ENCODE results near the gene IMP4.
A peak's percentile ranks its signal among the peaks of the same experiment; 100 is the strongest.

Gene IMP4

DNA sequence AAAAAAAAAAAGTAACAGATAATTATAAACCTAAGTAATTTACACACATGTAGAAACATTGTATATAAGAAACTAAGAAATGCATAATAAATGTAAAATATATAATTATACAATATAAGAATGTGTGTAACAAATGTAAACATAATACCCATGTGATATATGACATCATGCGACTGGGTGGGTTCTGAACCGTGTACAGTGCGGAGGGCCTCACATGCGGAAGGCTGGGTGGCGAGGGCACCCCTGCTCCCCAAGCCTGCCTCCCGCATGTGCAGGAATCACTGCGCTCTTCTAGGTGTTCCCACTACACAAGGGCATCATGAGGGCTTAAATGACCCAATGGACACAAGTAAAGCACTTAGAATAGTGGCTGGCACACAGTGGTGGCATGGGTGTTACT, 15.2 kb downstream of the IMP4 start:
- no peak for DNase-seq

DNA sequence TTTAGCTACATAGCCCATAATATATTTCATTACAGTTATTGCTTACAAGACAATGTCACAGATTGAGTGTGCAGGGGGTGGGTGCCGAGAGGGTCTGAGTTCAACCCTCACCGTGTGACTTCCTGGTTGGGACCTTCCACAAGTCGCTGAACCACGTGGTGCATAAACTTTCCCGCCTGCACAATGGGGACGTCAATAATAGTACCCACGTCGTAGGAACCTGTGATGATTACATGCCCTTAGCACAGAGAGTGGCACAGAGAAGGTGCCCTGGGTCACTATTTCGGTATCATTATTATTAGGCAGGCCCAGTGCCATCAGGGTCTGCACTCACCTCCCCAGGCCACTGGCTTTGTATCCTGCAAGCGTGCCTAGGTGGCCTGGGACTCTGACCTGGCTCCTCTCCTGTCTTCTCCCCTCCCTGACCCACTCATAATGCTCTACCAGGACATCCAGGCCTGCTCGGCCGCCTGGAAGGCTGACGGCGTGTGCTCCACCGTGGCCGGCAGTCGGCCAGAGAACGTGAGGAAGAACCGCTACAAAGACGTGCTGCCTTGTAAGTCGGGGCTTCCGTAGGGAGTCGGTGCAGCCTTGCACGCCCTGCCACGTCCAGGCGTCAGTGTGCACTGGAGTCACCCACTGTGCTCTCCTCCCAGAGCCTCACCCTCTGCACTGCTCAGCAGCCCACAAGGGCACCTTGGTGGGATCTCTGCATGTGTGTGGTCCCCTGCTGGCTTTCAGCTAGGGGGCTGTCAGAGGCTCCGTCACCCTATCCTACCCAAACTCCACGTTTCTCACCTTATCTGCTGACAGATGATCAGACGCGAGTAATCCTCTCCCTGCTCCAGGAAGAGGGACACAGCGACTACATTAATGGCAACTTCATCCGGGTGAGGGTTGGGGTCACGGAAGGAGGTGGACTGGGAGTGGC, 16.0 kb downstream of the IMP4 start:
- DNase-seq: no peak

DNA sequence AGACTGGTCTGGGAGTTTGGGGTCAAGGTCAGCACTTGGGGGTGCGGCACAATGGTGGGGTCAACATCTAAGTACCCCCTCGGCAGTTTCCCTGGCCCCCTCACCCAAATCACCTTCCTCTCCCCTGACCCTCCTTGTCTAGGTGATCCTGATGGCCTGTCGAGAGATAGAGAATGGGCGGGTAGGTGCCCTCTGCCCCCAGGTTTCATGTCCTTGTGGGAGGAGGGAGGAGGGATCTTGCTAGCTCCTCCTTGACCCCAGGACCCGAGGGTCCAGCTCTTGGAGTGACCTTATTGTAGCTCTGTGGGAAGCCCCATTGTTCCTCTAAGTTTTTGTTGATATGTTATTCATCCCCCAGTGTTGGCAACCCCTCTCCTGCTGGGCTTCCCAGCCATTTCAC, 16.8 kb downstream of the IMP4 start:
- no peak for DNase-seq

DNA sequence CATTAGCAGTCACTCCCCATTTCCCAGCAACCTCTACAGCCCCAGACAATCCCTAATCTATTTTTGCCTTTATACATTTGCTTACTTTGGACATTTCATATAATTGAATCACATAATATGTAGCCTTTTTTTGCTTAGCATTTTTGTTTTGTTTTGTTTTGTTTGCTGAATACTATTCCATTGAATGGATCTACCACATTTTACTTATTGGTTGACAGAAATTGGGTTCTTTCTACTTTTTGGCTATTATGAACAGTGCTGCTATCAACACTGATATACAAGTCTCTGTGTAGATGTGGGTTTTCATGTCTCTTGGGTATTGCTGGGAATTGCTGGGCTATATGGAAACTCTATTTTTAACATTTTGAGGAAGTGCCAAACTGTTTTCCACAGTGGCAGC, 20.8 kb downstream of the IMP4 start:
- no peak for DNase-seq

DNA sequence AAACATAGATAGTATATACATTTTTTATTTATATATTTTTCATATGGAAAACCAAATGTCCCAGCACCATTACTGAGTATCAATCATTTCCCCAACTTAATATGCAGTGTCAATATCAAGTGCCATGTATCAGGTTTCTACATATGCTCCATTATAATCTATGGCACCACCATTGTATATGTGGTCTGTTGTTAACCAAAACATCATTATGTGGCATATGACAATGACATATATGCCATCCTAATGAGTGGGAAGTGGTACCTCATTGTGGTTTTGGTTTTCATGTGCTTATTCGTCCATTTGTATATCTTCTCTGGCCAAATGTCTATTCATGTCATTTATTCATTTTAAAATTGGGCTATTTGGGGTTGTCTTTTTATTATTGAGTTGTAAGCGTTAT, 22.4 kb downstream of the IMP4 start:
- DNase-seq: no peak

DNA sequence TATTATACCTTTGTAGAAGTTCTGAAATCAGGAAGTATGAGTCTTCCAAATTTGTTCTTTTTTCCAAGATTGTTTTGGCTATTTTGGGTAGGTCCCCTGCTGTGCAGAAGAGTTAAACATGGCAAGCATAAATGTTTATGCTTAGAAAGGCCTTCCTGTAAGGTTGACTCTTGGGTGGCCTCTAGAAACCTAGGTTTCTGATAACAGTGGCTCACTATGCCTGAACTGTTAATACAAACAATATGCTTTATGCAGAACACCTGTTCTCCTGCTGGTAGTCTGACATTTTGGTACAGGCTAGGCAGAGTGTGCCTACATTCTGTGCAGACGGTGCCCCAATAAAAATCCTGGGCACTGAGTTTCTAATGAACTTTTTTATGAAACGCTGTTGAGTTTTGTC, 23.3 kb downstream of the IMP4 start:
- DNase-seq: no peak

DNA sequence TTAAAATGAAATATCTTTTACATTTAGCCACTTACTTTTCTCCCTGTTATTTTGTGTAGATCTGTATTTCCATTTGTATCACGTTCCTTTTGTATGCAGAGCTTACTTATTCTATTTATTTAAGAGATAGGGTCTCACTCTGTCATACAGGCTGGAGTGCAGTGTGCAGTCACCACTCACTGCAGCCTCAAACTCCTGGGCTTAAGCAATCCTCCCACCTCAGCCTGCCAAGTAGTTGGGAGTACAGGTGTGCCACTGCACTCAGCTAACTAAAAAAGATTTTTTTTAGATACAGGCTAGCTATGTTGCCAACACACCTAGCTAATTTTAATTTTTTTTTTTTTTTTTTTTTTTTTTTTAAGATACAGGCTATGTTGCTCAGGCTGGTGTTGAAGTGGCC, 24.0 kb downstream of the IMP4 start:
- DNase-seq: no peak

DNA sequence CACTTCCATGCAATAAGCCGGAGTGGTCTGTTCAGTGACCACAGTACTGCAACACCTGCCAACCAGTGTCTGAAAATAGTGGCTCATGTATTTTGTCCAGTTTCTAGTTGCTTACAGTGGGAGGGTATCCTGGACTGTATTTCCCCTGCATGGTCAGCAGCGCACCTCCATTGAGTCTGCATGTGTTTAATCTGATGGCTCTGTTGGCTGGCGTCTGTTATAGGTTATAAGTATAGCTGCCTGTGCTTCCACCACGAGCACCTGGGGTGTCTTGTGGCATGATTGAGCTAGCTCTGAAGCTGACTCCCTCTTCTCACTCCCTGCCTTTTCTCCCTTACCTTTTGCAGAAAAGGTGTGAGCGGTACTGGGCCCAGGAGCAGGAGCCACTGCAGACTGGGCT, 26.1 kb downstream of the IMP4 start:
- DNase-seq: no peak

DNA sequence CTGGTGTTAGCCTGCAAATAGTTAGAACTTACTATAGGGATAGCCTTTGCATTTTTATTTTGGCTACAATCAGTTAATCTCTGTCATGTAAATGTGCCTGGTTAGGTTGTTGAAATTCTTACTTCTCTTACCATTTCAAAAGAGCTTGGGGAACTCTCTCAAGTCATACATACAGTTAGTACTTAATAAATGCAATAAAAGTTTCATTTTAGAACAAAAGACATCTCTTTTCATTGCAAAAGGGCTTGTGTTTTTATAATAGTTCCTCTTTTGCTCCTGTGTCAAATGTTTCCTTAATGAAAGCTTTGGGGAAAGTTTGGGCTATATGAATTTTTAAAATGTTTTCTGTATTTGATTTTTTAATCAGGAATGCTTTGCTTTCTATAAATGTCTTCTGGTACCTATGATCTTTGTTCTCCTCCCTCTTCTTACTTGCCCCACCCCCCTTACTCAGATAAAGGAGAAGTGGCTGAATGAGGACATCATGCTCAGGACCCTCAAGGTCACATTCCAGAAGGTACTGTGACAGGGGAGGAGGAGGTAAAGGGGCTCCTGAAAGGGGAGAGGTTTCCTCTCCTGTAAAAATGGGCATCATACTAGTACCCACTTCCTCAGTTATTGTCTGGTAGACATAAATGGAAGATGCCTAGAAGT, 26.7 kb downstream of the IMP4 start:
- DNase-seq: no peak

DNA sequence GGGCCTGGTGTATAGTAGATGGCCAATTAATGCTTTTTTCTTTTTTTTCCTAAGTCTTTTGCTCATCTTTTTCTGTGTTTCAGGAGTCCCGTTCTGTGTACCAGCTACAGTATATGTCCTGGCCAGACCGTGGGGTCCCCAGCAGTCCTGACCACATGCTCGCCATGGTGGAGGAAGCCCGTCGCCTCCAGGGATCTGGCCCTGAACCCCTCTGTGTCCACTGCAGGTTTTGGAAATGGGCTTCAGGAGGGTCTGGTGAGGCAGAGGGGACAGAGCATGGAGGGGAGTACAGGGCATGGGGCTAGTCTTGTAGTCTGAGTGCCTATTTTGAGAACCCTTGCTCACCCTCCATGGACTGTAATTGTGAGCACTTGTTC, 27.3 kb downstream of the IMP4 start:
- no peak for DNase-seq

DNA sequence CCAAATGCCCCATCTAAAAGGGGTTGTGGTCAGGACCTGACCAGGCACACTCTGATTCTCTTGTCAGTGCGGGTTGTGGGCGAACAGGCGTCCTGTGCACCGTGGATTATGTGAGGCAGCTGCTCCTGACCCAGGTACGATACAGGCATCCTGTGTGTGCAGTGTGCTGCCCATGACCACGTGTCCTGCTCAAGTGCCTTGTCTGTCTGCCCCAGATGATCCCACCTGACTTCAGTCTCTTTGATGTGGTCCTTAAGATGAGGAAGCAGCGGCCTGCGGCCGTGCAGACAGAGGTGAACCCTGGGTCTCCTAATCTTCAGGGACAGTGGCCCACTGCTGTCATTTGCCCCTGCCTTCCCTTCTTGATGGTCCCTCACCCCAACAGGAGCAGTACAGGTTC, 27.8 kb downstream of the IMP4 start:
- DNase-seq: no peak

DNA sequence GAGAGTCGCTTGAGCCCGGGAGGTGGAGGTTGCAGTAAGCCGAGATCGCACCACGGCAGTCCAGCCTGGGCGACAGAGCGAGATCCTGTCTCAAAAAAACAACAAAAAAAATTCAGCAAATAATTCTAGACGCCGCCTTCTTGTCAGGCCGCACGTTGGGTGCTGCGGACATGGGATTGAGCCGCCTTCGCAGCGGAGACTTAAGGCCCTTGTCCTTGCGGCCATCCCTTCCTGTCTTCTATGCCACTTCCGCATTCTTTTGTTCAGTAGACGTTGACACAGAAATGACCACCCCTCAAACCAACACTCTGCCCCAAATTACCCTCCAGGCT, 29.0 kb downstream of the IMP4 start:
- peak; percentile 61 for DNase-seq

DNA sequence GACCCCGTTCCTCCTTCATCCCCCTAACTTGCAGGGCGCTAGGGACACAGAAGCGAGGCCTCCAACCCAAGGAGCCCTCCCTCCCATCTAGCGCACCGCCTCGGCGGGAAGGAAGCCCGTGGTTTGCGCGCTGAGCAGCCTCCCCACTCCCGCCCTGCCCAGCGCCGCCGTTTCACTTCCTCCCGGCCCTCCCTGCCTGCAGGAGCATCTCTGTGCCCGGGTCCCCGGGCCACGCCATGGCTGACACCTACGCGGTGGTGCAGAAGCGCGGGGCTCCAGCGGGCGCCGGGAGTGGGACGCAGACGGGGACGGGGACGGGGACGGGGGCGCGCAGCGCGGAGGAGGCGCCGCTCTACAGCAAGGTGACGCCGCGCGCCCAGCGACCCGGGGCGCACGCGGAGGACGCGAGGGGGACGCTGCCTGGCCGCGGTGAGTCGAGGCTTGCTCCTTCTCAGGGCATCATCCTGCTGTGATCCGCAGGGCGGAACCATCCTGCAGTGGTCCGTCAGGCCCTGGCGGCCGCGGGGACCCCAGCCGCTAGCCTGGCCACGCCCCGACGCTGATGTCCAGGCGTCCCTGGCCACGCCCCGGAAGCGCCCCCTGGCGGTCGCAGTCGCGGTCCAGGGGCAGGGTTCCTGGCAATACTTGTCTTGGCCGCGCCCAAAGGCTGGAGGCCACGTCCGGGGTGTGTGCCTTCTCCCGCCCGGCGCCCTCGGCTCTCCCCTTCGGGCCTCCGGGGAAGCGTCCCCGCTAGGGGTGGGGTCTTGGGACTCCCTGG, 29.5 kb downstream of the IMP4 start:
- DNase-seq: peak; percentile 86

DNA sequence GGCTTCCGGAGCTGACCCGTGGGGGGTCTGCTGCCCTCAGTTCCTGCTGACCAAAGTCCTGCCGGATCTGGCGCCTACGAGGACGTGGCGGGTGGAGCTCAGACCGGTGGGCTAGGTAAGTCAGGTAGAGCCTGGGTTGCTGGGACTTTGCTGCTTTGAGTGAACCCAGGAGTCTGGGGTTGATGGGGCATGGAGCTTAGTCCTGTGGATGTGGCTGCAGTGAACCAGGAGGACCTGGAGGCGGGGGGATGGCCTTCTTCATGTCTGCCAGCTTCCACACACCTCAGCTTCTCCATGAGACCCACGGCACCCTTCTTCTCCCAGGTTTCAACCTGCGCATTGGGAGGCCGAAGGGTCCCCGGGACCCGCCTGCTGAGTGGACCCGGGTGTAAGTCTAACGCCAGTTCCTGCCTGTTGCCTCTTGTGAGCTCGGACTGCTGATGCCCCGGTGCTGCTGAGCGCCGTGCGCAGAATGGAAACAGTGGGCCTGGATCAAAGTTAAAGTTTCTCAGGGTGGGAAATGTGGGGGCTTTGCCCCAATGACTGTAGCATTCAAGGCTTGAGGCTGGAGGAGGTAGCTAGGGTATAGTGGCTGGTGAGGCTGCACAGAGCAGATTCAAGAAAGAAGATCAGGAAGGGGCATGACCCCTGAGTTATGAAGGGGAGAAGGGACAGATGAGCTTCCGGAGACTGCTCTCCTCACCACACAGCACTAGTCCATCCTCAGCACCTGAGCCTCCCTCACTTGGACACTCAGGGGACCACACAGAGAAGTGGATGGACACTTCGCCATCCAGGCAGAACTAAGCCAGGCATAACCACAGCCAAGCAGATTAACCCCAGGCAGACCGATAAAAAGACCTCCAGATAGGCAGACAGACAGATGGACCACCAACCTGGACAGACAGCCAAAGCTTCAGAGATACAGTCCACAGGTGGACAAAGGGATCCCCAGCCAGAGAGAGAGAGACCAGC, 30.4 kb downstream of the IMP4 start:
- DNase-seq: no peak

DNA sequence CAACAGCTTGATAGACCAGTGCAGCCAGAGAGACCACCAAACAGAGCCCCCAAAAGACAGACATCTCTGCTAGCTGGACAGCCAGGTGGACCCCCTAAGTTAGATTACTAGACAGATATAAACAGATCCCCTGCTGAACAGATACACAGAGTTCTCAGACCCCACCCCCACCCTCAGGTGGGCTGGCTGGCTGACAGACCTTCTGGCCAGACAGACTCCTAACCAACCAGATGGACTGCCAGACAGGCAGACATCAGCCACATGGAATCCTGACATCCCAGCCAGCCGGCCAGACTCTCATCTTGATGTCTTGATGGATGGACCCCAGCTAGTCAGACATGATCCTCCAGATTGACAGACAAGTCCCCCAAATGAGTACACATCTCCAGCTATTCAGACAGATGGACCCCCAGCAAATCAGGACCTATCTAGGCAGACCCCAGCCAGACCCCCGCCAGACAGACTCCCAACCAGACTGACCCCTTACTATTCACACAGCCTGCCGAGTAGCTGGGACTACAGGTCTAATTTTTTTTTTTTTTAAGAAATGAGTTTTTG, 31.2 kb downstream of the IMP4 start:
- no peak for DNase-seq

DNA sequence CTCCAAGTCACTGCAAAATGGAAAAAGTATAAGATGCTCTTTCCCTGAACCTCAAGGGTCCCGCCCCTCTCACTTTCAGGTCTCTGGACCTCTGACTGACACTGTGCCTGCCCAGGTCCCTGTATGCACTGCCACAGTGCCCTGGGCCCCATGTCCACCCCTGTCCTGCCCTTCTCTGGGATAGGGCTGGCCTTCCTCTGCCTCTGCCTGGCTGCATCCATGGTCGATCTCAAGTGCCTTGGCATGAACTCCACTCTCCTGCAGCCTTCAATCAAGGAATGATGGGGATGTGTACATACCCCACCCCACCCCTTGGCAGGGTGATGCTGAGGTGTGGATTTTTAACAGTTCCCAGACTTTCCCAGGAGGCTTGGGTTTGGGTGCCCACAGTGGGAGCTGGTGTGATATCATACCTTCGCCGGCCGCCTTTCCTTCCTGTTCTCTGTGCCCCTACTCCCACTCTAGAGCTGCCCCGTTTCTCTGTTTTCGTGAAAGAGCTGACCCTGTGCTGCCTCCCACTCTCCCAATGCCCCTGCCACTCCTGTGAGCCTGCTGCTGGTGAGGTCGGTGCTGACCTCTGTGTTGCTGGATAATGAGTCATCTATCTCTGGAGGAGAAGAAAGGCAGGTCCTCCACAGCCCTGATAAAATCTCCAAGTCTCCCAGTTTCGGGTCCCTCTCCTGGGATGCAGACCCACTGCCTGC, 32.0 kb downstream of the IMP4 start:
- no peak for DNase-seq

DNA sequence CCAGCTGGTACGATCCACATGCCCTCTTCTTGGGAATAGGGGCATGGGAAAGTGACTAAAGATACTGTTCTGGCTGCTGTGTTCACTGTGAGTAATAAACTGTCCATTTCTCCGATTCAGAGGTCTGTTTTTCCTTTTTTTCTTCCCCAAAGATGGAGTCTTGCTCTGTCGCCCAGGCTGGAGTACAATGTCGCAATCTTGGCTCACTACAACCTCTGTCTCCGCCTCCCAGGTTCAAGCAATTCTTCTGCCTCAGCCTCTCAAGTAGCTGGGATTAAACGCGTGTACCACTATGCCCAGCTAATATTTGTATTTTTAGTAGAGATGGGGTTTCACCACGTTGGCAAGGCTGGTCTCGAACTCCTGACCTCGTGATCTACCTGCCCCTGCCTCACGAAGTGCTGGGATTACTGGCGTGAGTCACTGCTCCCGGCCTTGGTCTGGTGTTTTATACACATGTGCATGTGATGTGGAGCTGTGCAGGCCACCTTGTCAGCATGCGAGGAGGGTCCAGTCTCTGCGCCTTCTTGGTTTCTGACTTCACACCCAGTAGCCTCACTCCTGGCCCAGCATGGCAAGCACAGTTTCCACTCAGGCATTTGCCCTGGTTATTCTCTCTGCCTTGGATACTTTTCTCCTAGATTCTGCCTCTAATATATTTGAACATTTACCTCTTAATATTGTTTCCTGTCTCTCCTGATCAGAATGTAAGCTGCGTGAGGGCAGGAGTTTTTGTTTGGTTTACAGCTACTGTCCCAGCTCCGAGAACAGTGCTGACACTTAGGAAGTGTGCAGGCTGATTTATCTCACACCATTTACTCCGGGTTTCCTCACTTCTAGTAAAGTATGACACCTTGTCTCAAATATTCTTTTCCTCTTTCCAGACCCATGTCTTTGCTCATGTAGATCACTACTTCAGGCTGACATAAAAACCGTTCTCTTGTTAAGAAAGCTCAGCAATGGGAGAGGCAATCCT, 32.9 kb downstream of the IMP4 start:
- no peak for DNase-seq

DNA sequence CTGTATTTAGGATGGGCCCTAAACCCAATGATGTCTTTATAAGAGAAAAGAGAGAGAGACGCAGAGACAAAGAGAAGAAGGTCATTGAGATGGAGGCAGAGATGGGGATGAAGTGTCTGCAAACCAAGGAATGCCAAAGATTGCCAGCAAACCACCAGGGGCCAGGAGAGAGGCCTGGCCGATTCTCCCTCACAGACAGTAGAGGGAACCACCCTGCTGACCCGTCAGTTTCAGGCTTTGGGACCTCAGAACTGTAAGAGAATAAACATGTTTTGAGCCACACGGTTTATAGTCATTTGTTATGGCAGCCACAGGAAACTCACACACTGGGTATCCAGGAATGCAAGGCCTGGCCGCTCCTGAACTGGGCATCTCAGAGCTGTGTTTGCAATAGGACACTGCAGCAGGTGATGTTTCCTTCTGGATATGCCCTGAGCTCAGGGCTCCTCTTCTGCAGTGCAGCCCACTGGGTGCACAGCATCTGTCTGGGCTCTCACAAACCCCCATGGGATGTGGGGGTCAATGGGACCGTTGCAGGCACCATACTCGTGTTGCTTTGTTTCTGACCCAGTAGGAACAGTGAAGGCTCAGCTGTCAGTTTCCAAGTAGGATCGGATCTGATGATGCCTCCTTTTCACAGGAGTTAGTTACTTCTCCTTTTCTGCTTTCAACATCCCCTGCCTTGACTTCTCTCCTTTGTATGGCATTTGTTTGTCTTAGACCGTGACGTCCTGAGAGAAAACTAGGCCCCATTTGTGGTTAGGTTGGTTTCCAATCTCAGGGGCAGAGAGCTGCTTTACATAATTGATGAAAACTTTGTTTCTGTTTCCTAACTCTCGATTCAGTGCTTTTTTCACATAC, 34.0 kb downstream of the IMP4 start:
- no peak for DNase-seq

DNA sequence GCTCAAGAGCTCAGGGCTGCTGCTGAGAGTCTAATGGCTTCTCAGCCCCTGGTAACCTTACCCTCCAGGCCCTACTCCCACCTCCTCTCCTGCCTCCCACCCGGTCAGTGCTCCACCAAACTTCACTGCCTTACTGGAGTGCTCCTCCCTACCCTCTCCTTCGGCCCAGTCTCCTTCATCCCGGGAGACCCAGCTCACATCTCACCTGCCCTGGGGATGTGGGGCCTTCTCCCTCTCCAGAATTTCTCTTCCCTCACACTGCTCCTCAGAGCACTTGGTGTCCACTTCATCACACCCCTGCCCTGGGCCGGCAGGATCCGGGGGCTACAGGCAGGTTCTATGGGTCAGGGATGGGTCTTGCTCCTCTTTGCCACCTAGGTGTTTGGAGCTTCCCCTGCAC, 34.8 kb downstream of the IMP4 start:
- no peak for DNase-seq

Data from fibroblast of skin of back (primary cell).